Measurements from ENCODE around the gene ATR.

- no peak for TF ChIP-seq JUN (IDR thresholded peaks at IDR 0.05; ENCODE audit: borderline replicate concordance, low read depth, low read length)
- TF ChIP-seq JUN (CRISPR knock-in tag; IDR thresholded peaks at IDR 0.05; ENCODE audit: borderline replicate concordance), result no peak
- TF ChIP-seq, protein P1, sequence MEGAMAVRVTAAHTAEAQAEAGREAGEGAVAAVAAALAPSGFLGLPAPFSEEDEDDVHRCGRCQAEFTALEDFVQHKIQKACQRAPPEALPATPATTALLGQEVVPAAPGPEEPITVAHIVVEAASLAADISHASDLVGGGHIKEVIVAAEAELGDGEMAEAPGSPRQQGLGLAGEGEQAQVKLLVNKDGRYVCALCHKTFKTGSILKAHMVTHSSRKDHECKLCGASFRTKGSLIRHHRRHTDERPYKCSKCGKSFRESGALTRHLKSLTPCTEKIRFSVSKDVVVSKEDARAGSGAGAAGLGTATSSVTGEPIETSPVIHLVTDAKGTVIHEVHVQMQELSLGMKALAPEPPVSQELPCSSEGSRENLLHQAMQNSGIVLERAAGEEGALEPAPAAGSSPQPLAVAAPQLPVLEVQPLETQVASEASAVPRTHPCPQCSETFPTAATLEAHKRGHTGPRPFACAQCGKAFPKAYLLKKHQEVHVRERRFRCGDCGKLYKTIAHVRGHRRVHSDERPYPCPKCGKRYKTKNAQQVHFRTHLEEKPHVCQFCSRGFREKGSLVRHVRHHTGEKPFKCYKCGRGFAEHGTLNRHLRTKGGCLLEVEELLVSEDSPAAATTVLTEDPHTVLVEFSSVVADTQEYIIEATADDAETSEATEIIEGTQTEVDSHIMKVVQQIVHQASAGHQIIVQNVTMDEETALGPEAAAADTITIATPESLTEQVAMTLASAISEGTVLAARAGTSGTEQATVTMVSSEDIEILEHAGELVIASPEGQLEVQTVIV (CRISPR knock-in tag; IDR thresholded peaks at IDR 0.05; ENCODE audit: borderline replicate concordance), result no peak
- no peak for TF ChIP-seq ZNF395 (CRISPR knock-in tag; IDR thresholded peaks at IDR 0.05)
- no peak for TF ChIP-seq CAMTA2 (CRISPR knock-in tag; conservative IDR thresholded peaks at IDR 0.05)
- no peak for TF ChIP-seq EZH2 (IDR thresholded peaks at IDR 0.05; ENCODE audit: borderline replicate concordance, low read depth, low read length)
- TF ChIP-seq, protein P2, sequence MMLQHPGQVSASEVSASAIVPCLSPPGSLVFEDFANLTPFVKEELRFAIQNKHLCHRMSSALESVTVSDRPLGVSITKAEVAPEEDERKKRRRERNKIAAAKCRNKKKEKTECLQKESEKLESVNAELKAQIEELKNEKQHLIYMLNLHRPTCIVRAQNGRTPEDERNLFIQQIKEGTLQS (IDR thresholded peaks at IDR 0.05), result no peak
- TF ChIP-seq, protein P2 (CRISPR knock-in tag; conservative IDR thresholded peaks at IDR 0.05), result no peak
- TF ChIP-seq MYC (IDR thresholded peaks at IDR 0.05; ENCODE audit: low read depth, low read length), result no peak
- no peak for TF ChIP-seq MYC (CRISPR knock-in tag; IDR thresholded peaks at IDR 0.05; ENCODE audit: borderline replicate concordance, low read depth)
Observed at GRCh38 chr3:142436951-142437585, 141.5 kb downstream of the ATR start.
